H1 (cell line): Measurements from ENCODE around the gene METTL9. TPM values are rescaled to one million over a fixed set of nuclear protein-coding genes. Genes with fewer than 3 reads are reported as not detected.

ENCODE experiments used
- CTCF ChIA-PET: fragments of 300-600 bp; sonication (Branson Sonifier 250); formaldehyde crosslinking; loops from one replicate; lab custom pipeline; 2021; ENCODE audit not compliant: partially characterized antibody; lab: Charles Lee
- POLR2A ChIA-PET: fragments of 300-600 bp; sonication (Branson Sonifier 250); formaldehyde crosslinking; loops from one replicate; lab custom pipeline; 2021; ENCODE audit warnings: inconsistent platforms; ENCODE audit not compliant: partially characterized antibody; lab: Charles Lee
- DNase-seq, 2 experiments: peaks; one replicate each; pipeline versions ENCODE4 v3.0.0 to v3.0.0-alpha.2; 2010 to 2022; ENCODE audit warnings: low spot score in 2 of 2, low read depth in 1 of 2, mixed read lengths in 1 of 2
- FAIRE-seq: peaks from 2 replicates; lab custom pipeline; 2011; peaks lifted over from hg19 to GRCh38; lab: Jason Lieb, UNC
- H2AFZ ChIP-seq: 2 replicates; pipeline ENCODE4 v1.8.1; 2012; ENCODE audit warnings: low read length, inconsistent platforms
- H2AK5ac ChIP-seq: 2 replicates; pipeline ENCODE4 v1.6.1; 2013; ENCODE audit warnings: low read depth, low read length
- H2BK120ac ChIP-seq: replicated peaks from 2 replicates; pipeline ENCODE3; 2013; ENCODE audit warnings: low read depth, low read length, inconsistent platforms
- H2BK12ac ChIP-seq: 2 replicates; pipeline ENCODE4 v1.6.1; 2013; ENCODE audit warnings: low read depth, low read length
- H2BK15ac ChIP-seq: 2 replicates; pipeline ENCODE4 v1.6.1; 2013; ENCODE audit warnings: low read length
- H2BK20ac ChIP-seq: 2 replicates; pipeline ENCODE4 v1.6.1; 2013; ENCODE audit warnings: low read length
- H2BK5ac ChIP-seq: 2 replicates; pipeline ENCODE4 v1.6.1; 2013; ENCODE audit warnings: low read depth, low read length
- H3K14ac ChIP-seq: 2 replicates; pipeline ENCODE4 v1.6.1; 2013; ENCODE audit warnings: inconsistent platforms; ENCODE audit not compliant: insufficient read length
- H3K18ac ChIP-seq: 2 replicates; pipeline ENCODE4 v1.6.1; 2013; ENCODE audit warnings: low read length; ENCODE audit errors: extremely low read depth
- H3K23ac ChIP-seq: 2 replicates; pipeline ENCODE4 v1.6.1; 2013; ENCODE audit warnings: inconsistent platforms; ENCODE audit not compliant: insufficient read length
- H3K23me2 ChIP-seq: 2 replicates; pipeline ENCODE4 v1.6.1; 2013; ENCODE audit warnings: low read depth, low read length
- H3K27ac ChIP-seq: 2 replicates; pipeline ENCODE4 v1.6.1; 2011; ENCODE audit warnings: low read depth, low read length, inconsistent platforms
- H3K27me3 ChIP-seq, 4 experiments: replicated peaks in 1 of 4; 1 replicate in 1 of 4; 2 replicates in 3 of 4; pipeline versions ENCODE4 v1.6.1 to v1.8.1; 2011 to 2013; ENCODE audit warnings: low read length in 3 of 4, mild to moderate bottlenecking in 3 of 4, inconsistent platforms in 2 of 4, mixed read lengths in 2 of 4, moderate library complexity in 1 of 4; ENCODE audit not compliant: control insufficient read depth in 3 of 4, insufficient read depth in 3 of 4; ENCODE audit errors: extremely low read depth in 1 of 4
- H3K36me3 ChIP-seq, 4 experiments: 2 replicates each; pipeline versions ENCODE4 v1.6.1 to v1.8.1; 2011 to 2013; ENCODE audit warnings: mild to moderate bottlenecking in 4 of 4, low read length in 3 of 4, moderate library complexity in 2 of 4, control low read depth in 1 of 4, inconsistent platforms in 1 of 4; ENCODE audit not compliant: insufficient read depth in 4 of 4, control insufficient read depth in 2 of 4
- H3K4ac ChIP-seq: replicated peaks from 2 replicates; pipeline ENCODE3; 2013; ENCODE audit warnings: low read length, low read depth, mixed read lengths, inconsistent platforms; ENCODE audit not compliant: insufficient read length
- H3K4me1 ChIP-seq, 4 experiments: replicated peaks in 1 of 4; 1 replicate in 1 of 4; 2 replicates in 3 of 4; pipeline versions ENCODE4 v1.6.1 to v1.8.1; 2011 to 2013; ENCODE audit warnings: low read length in 3 of 4, inconsistent platforms in 2 of 4, mixed read lengths in 1 of 4; ENCODE audit not compliant: insufficient read depth in 4 of 4, control insufficient read depth in 3 of 4
- H3K4me2 ChIP-seq, 2 experiments: 2 replicates each; pipeline versions ENCODE4 v1.6.1 to v1.8.1; 2011 to 2013; ENCODE audit warnings: low read depth in 2 of 2, low read length in 2 of 2, control low read depth in 1 of 2, inconsistent platforms in 1 of 2, mild to moderate bottlenecking in 1 of 2; ENCODE audit not compliant: insufficient read depth in 1 of 2
- H3K4me3 ChIP-seq, 4 experiments: fragments of 200-600, 300-600 bp in 1 of 4; sonication (generic), shearing (Covaris generic), sonication (Bioruptor Twin) in 1 of 4; 2 replicates each; pipeline versions ENCODE4 v1.5.1 to v1.8.1; 2011 to 2016; ENCODE audit warnings: low read length in 4 of 4, low read depth in 3 of 4, control low read depth in 2 of 4, inconsistent platforms in 2 of 4, mild to moderate bottlenecking in 2 of 4, mixed read lengths in 1 of 4, moderate library complexity in 1 of 4; ENCODE audit not compliant: insufficient read depth in 2 of 4; ENCODE audit errors: extremely low read depth in 1 of 4
- H3K56ac ChIP-seq: replicated peaks from 2 replicates; pipeline ENCODE3; 2013; ENCODE audit warnings: low read depth, mild to moderate bottlenecking, mixed read lengths, low read length, inconsistent platforms; ENCODE audit not compliant: insufficient read length
- H3K79me1 ChIP-seq: 2 replicates; pipeline ENCODE4 v1.6.1; 2013; ENCODE audit warnings: low read depth, low read length, control low read depth
- H3K79me2 ChIP-seq, 2 experiments: 2 replicates each; pipeline versions ENCODE4 v1.6.1 to v1.8.1; 2012 to 2013; ENCODE audit warnings: low read length in 2 of 2, mild to moderate bottlenecking in 2 of 2, inconsistent platforms in 1 of 2; ENCODE audit not compliant: insufficient read depth in 2 of 2, control insufficient read depth in 1 of 2
- H3K9ac ChIP-seq, 4 experiments: replicated peaks in 1 of 4; 1 replicate in 1 of 4; 2 replicates in 3 of 4; pipeline versions ENCODE4 v1.6.1 to v1.8.1; 2011 to 2013; ENCODE audit warnings: low read depth in 3 of 4, low read length in 3 of 4, control low read depth in 2 of 4, mild to moderate bottlenecking in 2 of 4, moderate library complexity in 2 of 4, inconsistent platforms in 1 of 4; ENCODE audit errors: extremely low read depth in 1 of 4
- H3K9me3 ChIP-seq, 2 experiments: 2 replicates each; pipeline versions ENCODE4 v1.6.1 to v1.8.1; 2012 to 2013; ENCODE audit warnings: mild to moderate bottlenecking in 2 of 2, moderate library complexity in 2 of 2, control low read depth in 1 of 2, inconsistent platforms in 1 of 2, low read depth in 1 of 2, low read length in 1 of 2, mixed read lengths in 1 of 2; ENCODE audit not compliant: insufficient read depth in 2 of 2
- H4K20me1 ChIP-seq, 2 experiments: replicated peaks in 1 of 2; 2 replicates each; pipeline versions ENCODE3 to v1.8.1; 2011 to 2013; ENCODE audit warnings: inconsistent platforms in 2 of 2, low read length in 2 of 2, mild to moderate bottlenecking in 1 of 2; ENCODE audit not compliant: insufficient read depth in 2 of 2, control insufficient read depth in 1 of 2
- H4K5ac ChIP-seq: 2 replicates; pipeline ENCODE4 v1.6.1; 2013; ENCODE audit warnings: low read length, low read depth, mixed read lengths, inconsistent platforms; ENCODE audit not compliant: insufficient read length
- H4K8ac ChIP-seq: 2 replicates; pipeline ENCODE4 v1.8.0; 2013; ENCODE audit warnings: mild to moderate bottlenecking, moderate library complexity, low read length, inconsistent platforms; ENCODE audit not compliant: insufficient read depth; ENCODE audit errors: extremely low read depth
- H4K91ac ChIP-seq: replicated peaks from 2 replicates; pipeline ENCODE3; 2013; ENCODE audit warnings: low read length, mixed read lengths, inconsistent platforms; ENCODE audit not compliant: insufficient read length
- CEBPB ChIP-seq: IDR thresholded peaks from 2 replicates; pipeline ENCODE4 v1.6.1; 2012; ENCODE audit warnings: low read depth, low read length
- EP300 ChIP-seq, 2 experiments: IDR thresholded peaks; 1 replicate in 1 of 2; 2 replicates in 1 of 2; pipeline ENCODE4 v1.6.1; 2011 to 2012; ENCODE audit warnings: low read depth in 2 of 2, low read length in 2 of 2, mild to moderate bottlenecking in 2 of 2, borderline replicate concordance in 1 of 2, inconsistent platforms in 1 of 2, moderate library complexity in 1 of 2
- HDAC6 ChIP-seq: IDR thresholded peaks from one replicate; pipeline ENCODE4 v1.7.1; 2012; ENCODE audit warnings: low read depth, mild to moderate bottlenecking, inconsistent platforms, low read length, moderate library complexity
- JUN ChIP-seq: IDR thresholded peaks from 2 replicates; pipeline ENCODE4 v1.6.1; 2011; ENCODE audit warnings: low read depth, mild to moderate bottlenecking, improper control_type of control experiment, low read length
- KDM4A ChIP-seq: IDR thresholded peaks from one replicate; pipeline ENCODE4 v1.7.1; 2012; ENCODE audit warnings: low read depth, mild to moderate bottlenecking, moderate library complexity, low read length, inconsistent platforms; ENCODE audit not compliant: severe bottlenecking
- NANOG ChIP-seq: IDR thresholded peaks from 2 replicates; pipeline ENCODE4 v1.6.1; 2011; ENCODE audit warnings: low read length, low read depth, mild to moderate bottlenecking, inconsistent platforms; ENCODE audit not compliant: insufficient read depth, poor library complexity, severe bottlenecking
- POLR2AphosphoS5 ChIP-seq: IDR thresholded peaks from 2 replicates; pipeline ENCODE4 v1.6.1; 2011; ENCODE audit warnings: low read depth, low read length
- RBBP5 ChIP-seq: IDR thresholded peaks from 2 replicates; pipeline ENCODE4 v1.7.1; 2012; ENCODE audit warnings: low read depth, mild to moderate bottlenecking, inconsistent platforms, low read length, moderate library complexity, borderline replicate concordance
- SAP30 ChIP-seq: fragments of 300-600 bp; sonication (generic); IDR thresholded peaks from 2 replicates; pipeline ENCODE4 v1.7.1; 2012; ENCODE audit warnings: low read length, moderate library complexity, mild to moderate bottlenecking, inconsistent platforms; ENCODE audit not compliant: insufficient read depth, insufficient replicate concordance
- SIX5 ChIP-seq: IDR thresholded peaks from 2 replicates; pipeline ENCODE4 v1.6.1; 2011; ENCODE audit warnings: mild to moderate bottlenecking, low read depth, low read length
- TBP ChIP-seq: IDR thresholded peaks from 2 replicates; pipeline ENCODE4 v1.6.1; 2011; ENCODE audit warnings: low read depth, low read length, improper control_type of control experiment
- YY1 ChIP-seq: IDR thresholded peaks from 2 replicates; pipeline ENCODE4 v1.6.1; 2011; ENCODE audit warnings: low read depth, mild to moderate bottlenecking, low read length
- WGBS, 2 experiments: shearing (Covaris generic) in 1 of 2; methylation state at CpG; one replicate each; pipeline versions ENCODE4 v1.1.6 to v1.1.7; 2013 to 2015; ENCODE audit warnings: low lambda C conversion rate in 2 of 2, mixed read lengths in 2 of 2, inconsistent platforms in 1 of 2, low coverage in 1 of 2, missing lambda C conversion rate in 1 of 2; ENCODE audit not compliant: insufficient replicate concordance in 2 of 2, insufficient coverage in 1 of 2, insufficient read length in 1 of 2; ENCODE audit errors: extremely low coverage in 1 of 2, missing lambda C conversion rate in 1 of 2; 5-methylcytosine and 5-hydroxymethylcytosine counted together
- polyA plus RNA-seq, 7 experiments: library from polyadenylated mRNA; depleted of rRNA in 3 of 7; stranded (reverse) in 5 of 7; unstranded in 2 of 7; fragments of >200 nt in 5 of 7; fragments of 200-250 nt in 2 of 7; gene quantifications; 1 replicate in 5 of 7; 2 replicates in 1 of 7; 4 replicates in 1 of 7; pipeline versions ENCODE4 v1.2.1 to v1.2.3, GENCODE V29; 2011 to 2013; ENCODE audit warnings: missing spikeins in 2 of 7, mixed read lengths in 2 of 7
- total RNA-seq: library from RNA; stranded (reverse); fragmentation: NEBNext Ultra II Directional; extraction: Animal tissue kit (Norgen Biotek cat#: 25700); gene quantifications from 2 replicates; pipeline ENCODE4 v1.2.1, GENCODE V29; 2021

METTL9 gene
- total and polyA plus RNA-seq, 2 of the 8 experiments (the other 6 are each of a cell fraction or from before 2014, with no cell fraction given), result 45.4 to 112 TPM

DNA sequence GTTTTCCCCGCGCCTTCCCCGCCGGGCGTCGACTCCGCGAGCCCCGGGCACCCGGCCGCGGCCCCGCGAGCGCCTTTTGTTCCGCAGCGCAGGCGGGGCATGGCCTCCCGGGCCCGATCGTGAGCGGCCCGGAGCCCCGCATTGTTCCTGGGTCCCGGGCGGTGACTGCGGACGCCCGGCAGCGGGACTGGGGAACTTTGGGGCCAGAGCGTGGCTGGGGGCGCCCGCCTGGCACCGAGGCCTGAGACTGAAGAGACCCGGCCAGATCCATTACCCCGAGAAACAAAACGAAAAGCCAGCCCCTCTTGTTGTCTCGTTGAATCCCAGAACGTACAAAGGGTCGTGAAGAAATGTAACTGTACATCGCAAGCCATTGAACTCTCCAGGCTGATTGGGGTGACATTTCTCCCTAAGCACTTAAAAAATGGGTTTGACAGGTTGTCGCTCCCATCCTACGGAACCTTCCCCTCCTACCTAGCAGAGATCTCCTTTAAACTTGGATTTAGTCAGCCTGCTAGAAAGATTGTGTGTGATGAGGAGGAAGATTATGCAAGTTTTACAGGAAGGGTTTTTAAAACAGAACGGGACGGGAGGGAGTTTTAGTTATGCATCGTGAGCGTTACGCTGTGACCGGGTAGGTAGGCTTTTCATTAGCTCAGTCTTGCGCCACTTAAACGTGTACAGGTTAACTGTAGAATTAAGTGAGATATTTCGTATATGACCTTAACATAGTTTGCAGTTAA, 825 bp downstream of the METTL9 start:
- Histone ChIP-seq H4K5ac (no peak overlapping the region), H3K23ac (no peak overlapping the region), H2BK15ac (no peak overlapping the region), H3K56ac (no peak overlapping the region), H3K4me3 (peak overlapping the region; percentile 61 to 99 (median 88)), H2BK20ac (no peak overlapping the region), H3K4ac (no peak overlapping the region), H2BK120ac (no peak overlapping the region), H3K4me1 (peaks cover 0 to 4% (median 0%) of the 10 kb centered on the region in 4 experiments; a peak in 2 of 7 replicates), H3K23me2 (peaks cover 8% of the 10 kb centered on the region), H3K18ac (no peak overlapping the region), H3K9me3 (no peaks in the 10 kb centered on the region), H4K8ac (peak overlapping the region; percentile 78; the same call in 1 of the 2 replicates), H4K91ac (no peak overlapping the region), H3K9ac (peak overlapping the region; percentile 93 to 98 (median 96)), H2AK5ac (no peak overlapping the region), H2BK5ac (no peak overlapping the region), H3K79me1 (0 out of 2 replicates have a peak, but pooled peaks cover 3% of the 10 kb centered on the region), H2AFZ (no peak overlapping the region; the same call in 1 of the 2 replicates), H3K36me3 (no peaks in the 10 kb centered on the region), H2BK12ac (no peak overlapping the region), H3K27ac (peak overlapping the region; percentile 27; the same call in 1 of the 2 replicates), H3K14ac (no peak overlapping the region), H3K79me2 (peaks cover 12 to 51% of the 10 kb centered on the region in 2 experiments; a peak in 3 of 4 replicates), H3K4me2 (peak overlapping the region; percentile 87 to 92), H3K27me3 (no peaks in the 10 kb centered on the region), H4K20me1 (peaks cover 2 to 11% of the 10 kb centered on the region in 2 experiments)
- ChIA-PET POLR2A (interaction anchor here (1.0 to 1.5 kb wide), 6 partner anchors 8 to 98 kb away, joined by 3 to 4 read pairs (median 4); no protein-coding TSS in a partner anchor), CTCF (no interaction called here)
- DNase-seq (no peak), FAIRE-seq (no peak)
- 3% methylated on average over 37 of the region's 52 CpGs; no CpG with 5 or more reads in 1 of the 2 experiments for WGBS, 2 experiments
- no peak for TF ChIP-seq NANOG
- no peak for TF ChIP-seq POLR2AphosphoS5
- no peak for TF ChIP-seq HDAC6
- TF ChIP-seq KDM4A, result peak; percentile 44
- no peak for TF ChIP-seq EP300 (IDR thresholded peaks at IDR 0.05; ENCODE audit: borderline replicate concordance in 1 of 2, low read depth in 2 of 2, low read length in 2 of 2)
- TF ChIP-seq RBBP5, result 0 out of 2 replicates have a peak, but pooled peaks have one; percentile 29
- TF ChIP-seq YY1, result no peak
- TF ChIP-seq JUN, result no peak
- no peak for TF ChIP-seq CEBPB
- TF ChIP-seq SIX5, result no peak
- TF ChIP-seq TBP, result no peak
- peak; percentile 67 for TF ChIP-seq SAP30
